ENCODE data around the gene FSIP1.

DNA sequence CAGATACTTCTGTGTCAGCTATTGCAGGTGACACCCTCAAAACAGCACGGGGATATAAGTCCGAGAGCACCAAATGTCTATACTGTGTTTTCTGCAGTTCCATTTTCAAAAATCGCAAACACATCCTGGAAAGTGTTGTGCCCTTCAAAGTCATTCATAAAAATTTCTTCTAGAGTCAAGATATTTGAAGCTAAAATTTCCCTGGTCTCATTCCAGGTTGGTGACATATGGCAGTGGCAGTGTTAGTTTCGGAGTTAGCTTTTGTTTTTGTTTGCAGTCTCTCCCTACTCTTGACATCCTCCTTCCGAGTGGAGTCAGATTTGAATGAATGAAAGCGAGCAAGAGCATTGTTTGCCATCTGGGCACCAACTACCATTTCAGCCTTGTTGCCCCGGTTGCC, 3.2 kb upstream of the FSIP1 start:
- no peak for TF ChIP-seq EZH2phosphoT487 (IDR thresholded peaks at IDR 0.05; ENCODE audit: borderline replicate concordance, low read length)
- TF ChIP-seq, protein P1, sequence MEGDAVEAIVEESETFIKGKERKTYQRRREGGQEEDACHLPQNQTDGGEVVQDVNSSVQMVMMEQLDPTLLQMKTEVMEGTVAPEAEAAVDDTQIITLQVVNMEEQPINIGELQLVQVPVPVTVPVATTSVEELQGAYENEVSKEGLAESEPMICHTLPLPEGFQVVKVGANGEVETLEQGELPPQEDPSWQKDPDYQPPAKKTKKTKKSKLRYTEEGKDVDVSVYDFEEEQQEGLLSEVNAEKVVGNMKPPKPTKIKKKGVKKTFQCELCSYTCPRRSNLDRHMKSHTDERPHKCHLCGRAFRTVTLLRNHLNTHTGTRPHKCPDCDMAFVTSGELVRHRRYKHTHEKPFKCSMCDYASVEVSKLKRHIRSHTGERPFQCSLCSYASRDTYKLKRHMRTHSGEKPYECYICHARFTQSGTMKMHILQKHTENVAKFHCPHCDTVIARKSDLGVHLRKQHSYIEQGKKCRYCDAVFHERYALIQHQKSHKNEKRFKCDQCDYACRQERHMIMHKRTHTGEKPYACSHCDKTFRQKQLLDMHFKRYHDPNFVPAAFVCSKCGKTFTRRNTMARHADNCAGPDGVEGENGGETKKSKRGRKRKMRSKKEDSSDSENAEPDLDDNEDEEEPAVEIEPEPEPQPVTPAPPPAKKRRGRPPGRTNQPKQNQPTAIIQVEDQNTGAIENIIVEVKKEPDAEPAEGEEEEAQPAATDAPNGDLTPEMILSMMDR (IDR thresholded peaks at IDR 0.05; ENCODE audit: low read depth, low read length, poor library complexity, severe bottlenecking), result no peak

All from DOHH2 (cell line).